NCI-H1930 (cell line): ENCODE results near the gene MAST3.

Experiments
- DNase-seq, 2 experiments: peaks; one replicate each; lab custom pipeline; 2025; lab: John Stamatoyannopoulos, UW

Gene MAST3

DNA sequence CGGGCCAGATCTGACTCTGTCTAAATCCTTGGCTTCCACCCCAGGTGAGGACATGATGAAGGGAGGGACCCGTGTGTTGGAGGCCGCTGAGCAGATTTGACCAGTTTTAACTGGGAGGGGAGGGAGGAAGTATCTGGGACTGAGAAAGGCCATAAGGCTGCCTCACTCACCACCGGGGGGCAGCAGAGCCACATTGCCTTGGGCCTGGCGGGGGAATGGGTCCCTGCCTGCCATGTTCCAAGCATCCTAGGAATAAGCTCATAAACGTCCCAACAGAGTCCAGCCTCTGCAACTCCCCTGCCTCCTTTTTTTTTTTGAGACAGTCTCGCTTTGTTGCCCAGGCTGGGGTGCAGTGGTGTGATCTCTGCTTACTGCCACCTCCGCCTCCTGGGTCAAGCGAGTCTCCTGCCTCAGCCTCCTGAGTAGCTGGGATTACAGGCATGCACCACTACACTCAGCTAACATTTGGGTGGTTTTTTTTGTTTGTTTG is 15.5 kb downstream of the MAST3 start:
- DNase-seq: peak; percentile 36 to 64

DNA sequence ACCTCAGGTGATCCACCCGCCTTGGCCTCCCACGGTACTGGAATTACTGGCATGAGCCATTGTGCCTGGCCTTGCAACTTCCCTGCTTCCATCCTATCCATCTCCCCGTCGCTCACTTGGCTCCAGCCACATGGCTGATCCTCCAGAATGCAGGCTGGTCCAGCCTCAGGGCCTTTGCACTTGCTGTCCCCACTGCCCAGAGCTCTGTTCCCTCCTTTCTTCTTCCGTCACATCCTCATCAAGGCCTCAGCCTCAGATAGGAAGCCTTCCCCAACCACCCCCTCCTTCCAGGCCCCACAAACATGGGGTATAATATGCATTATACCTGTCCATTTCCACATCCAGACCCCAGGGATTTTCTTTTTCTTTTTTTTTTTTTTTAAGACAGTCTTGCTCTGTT is 16.2 kb downstream of the MAST3 start:
- DNase-seq: no peak

DNA sequence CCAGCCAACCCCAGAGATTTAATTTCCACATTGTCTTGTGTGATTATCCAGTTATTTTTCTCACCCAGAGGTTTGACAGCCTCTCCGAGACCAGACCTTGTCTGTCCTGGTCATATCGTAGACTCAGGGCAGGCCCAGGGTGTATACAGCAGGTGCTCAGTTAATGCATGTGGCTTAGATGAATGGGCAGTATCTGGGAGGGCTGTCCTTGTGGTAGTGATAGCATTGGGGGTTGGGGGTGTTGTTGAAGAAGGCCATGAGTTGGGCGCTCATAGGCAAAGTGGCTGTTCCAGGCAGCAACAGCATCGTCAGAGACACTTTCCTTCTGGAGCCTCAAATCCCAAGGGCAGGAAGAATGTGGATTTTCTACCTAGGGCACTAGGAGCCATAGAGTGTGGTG is 16.9 kb downstream of the MAST3 start:
- no peak for DNase-seq

DNA sequence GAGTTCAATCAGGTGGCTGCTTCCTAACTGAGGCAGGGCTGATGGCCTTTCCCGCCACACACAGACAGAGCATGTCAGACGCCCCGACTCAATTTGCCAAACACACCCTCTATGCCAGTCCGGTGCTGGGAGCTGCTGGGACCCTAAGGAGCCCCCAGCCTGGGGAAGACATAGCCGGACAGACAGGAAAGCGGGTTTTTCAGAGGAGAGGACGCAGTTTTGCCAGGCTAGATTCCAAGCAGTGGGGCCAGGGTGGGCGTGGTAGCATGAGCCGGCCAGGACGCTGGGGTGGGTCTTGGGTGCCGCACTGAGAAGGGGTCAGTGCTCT is 19.8 kb downstream of the MAST3 start:
- DNase-seq: no peak

DNA sequence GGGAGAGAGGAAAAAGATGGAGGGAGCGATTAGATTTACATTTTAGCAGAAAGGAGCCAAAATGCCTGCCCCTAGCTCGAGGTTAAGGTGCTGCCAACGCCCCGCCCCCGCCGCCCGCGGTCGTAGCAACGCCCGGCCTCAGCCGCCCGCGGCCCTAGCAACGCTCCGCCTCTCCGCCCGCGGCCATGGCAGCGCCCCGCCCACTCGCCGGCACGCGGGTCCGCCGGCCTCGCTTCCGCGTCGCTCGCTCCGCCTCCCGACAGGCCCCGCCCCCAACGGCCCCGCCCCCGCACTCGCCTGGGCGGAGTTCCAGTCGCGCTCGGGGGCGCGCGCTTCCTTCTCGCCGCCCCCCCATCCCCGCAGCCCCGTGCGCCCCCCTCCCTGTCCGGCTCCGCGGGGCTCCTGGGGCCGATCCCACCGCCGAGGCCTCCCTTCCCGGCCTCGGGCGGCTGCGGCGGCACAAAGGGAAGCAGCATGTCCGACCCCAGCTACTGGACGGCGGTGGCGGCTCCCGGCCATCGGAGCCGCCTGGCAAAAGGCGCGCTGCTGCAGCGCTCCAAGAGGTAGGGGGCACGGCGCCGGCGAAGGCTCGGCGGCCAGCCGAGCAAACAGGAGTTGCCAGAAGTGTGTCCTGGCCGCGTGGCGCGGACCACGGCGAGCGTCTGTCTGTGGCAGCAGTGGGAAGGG is 20.3 kb downstream of the MAST3 start:
- peak; percentile 66 to 70 for DNase-seq

DNA sequence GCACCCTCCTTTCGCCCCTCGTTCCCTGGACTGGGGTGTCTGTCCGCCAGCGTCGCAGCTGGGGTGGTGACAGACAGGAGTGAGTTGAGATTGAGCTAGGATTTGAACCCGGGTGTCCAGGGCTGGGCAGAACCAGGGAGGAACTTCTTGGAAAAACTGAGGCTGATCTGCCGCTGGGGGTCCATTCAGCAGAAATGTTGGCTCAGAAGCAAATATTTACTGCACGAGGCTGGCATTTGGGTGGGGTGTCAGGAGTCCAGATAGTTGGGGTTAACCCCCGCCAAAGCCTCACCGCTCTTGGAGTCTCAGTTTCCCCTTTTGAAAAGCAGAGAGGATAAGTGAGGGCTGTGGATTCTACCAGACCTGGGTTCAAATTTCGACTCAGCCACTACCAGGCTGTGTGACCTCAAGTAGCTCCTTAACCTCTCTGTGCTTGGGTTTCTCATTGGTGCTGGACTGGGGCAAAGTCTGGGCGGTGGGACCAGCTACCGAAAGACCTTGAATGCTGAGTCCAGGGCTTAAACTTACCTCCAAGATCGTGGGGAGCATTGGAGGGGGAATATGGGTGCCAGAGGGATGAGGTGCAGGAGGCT is 20.9 kb downstream of the MAST3 start:
- no peak for DNase-seq

DNA sequence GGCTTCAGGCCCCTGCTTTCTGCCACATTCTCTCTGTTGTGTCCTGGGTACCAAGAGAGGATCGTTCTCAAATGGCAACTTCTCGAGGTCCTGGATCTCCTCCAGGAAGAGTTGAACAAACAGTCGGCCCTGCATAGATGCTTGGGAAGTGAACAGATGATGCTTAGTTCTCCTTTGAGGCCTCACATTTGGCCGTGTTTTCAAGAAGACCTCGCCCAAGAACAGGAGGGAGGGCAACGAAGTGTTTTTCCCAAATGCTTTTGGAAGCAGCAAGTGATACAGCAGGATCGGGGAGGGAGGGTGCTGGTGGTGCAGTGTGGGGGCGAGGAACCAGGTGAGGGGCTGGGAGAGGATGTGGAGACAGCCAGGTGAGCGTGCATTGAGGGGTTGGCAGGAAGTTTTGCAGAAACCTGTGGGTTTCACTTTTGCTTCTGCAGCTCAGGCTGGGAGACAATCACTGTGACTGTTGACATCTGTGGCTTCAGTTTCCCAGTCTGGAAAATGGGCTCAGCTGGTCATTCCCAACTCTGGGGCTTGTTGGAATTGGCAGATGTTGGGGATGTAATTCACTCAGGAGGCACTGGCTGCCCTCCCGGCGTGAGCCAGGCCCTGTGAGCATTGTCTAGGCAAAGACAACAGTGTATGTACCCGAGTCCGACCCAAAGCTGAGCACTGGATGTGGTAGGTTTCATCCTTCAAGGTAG is 21.6 kb downstream of the MAST3 start:
- no peak for DNase-seq

DNA sequence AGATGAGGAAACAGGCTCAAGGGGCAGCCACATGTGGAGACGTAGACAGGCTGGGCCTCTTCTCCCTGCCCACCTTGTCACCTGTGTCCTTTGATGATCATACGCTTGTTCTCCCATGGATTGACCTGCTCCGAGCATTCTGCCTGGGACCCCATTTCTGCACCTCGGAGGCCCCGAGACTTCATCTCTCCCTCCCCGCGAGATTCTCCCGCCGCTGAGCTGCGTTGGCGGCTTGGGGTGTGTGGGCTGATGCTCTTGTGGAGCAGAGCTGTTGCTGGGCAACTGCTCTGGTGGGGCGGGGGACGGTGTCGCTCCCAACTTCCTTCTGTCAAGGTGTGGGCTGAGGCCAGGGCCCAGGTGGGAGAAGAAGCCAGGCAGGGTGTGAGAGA is 22.1 kb downstream of the MAST3 start:
- DNase-seq: no peak

DNA sequence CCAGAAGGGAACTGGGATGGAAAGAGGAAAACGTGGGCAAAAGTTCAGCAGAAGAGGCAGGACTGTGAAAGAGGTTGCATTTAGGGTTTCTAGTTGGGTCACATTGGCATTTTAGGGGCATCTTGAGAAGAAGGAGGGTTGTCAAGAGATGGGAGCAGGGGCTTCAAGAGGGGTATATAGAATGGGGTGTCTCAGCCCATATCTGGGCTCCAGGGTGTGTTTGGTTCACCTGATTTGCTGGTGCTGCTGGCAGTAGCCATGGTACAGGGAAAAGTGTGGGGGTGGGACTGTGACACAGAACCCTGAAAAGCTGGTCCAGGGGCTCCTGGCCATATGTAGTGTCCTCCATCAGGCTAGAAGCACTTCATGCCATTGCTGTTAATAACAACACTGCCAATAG is 22.5 kb downstream of the MAST3 start:
- DNase-seq: no peak

DNA sequence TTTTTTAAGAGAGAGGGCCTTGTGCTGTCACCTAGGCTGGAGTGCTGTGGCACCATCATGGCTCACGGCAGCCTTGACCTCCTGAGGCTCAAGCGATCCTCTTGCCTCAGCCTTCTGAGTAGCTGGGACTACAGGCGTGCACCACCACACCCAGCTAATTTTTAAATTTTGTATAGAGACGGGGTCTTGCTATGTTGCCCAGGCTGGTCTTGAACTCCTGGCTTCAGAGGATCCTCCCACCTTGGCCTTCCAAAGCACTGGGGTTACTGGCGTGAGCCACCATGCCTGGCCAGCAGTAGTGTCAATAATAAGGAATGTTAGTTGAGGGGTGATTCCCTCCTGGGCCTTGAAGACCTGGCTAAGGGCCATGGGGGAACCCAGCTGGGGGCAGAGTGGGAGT is 23.6 kb downstream of the MAST3 start:
- no peak for DNase-seq

DNA sequence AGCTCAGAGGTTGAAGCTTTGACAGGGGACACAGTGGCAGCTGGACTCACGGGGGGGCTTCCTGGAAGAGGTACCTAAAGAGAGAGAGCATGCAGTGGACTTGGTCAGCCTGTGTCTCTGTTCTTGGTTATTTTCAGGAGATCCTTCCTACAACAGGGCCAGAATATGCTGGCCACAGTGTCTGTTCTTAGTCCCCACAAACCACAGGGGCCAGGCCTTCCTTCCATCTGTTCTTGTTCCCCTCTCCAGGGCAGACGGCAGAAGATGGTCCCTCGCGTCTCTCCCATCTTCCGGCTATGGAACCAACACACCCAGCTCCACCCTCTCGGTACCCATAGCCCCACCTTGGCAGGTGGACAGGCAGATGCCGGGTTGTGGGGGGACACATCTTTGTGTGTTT is 24.8 kb downstream of the MAST3 start:
- no peak for DNase-seq

DNA sequence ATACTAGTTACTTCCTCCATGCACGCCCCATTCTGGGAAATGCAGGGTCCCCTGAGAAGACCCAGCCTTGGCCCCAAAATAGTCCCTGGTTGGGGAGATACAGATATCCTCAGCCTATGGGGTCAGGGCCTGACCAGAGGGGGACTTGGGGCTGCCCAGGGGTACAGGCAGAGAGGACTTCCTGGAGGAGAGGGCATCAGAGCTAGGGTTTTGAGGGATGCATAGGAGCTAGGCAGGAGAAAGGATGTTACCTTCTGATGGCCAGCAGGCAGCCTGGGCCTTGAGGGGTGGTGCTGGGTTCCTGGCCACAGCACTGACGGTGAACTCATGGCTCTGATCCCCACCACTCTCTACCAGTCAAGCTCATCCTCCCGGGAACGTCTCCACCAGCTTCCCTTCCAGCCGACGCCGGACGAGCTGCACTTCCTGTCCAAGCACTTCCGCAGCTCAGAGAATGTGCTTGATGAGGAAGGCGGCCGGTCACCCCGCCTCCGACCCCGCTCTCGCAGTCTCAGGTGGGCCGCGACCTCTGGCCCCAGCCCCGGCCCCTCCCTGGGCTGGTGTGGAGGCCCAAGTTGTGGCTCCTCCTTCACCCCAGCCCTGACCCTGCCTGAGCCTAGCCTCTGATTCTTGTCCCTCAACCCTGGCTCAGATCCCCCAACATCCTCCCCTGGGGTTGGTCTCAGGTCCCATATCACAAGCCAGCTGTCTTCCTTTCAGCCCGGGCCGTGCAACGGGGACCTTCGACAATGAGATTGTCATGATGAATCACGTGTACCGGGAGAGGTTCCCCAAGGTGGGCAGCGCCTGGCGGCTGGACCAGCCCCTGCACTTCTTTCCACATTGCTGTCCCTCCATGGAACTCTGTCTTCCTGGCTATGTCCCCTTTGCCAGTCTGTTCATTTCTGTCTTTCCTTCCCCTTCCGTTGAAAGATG is 25.6 kb downstream of the MAST3 start:
- no peak for DNase-seq

DNA sequence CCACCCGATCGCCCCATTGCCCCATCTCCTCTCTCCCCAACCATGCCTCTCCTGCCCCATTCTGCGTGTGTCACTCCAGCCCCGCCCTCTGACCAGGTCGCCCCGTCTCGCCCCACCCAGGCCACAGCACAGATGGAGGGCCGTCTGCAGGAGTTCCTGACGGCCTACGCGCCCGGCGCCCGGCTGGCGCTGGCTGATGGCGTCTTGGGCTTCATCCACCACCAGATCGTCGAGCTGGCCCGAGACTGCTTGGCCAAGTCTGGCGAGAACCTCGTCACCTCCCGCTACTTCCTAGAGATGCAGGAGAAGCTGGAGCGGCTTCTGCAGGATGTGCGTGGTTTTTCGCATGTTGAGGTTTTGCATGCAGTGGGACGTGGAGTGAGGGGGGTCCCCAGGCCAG is 26.2 kb downstream of the MAST3 start:
- no peak for DNase-seq

DNA sequence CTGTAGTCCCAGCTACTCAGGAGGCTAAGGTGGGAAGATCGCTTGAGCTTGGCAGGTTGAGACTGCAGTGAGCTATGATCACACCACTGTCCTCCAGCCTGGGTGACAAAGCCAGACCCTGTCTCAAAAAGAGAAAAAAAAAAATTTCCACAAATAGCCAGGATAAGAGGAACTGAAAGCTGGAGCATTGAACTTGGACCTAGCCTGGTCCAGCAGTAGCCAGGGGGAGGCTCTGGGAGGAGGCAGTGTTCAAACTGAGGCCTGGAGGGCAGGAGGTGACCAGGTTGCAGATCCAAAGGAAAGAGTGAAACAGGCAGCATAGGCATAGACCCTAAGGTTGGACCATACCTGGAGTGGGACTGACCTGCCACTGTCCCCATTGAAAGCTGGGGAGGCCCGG is 28.5 kb downstream of the MAST3 start:
- DNase-seq: no peak

DNA sequence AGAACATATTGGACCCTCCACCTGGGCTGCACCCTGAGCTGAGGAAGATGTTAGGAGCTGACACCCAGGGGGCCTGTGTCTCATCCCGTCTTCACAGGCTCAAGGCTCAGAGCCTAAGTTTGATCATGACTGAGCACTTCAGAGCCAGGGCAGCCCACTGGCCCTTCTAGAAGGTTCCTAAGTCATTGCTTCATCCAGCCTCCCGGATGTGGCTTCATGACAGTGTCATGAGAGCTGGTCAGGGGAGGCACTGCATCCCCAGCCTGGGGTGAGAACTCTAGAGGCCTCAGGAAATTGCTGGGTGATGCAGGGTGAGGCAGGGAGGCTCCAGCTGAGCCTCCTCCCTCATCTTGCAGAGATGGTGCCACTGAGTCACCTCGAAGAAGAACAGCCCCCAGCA is 30.5 kb downstream of the MAST3 start:
- no peak for DNase-seq

DNA sequence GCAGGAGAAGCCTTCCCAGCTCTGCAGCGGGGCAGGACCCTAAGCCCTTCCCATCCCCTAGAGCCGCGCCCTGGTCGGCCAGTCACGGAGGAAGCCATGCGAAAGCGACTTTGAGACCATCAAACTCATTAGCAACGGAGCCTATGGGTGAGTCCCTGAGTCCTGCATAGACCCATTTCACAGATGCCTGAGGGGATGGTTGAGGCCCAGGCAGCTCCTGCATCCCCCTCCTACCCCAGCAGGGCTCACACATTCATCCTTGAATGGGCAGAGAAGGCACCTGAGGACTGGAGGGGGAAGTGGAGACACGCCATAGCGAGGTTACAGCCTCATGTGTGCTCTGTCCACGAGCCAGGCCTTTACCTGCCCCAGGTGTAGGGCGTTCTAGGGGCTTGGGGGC is 31.2 kb downstream of the MAST3 start:
- DNase-seq: no peak

DNA sequence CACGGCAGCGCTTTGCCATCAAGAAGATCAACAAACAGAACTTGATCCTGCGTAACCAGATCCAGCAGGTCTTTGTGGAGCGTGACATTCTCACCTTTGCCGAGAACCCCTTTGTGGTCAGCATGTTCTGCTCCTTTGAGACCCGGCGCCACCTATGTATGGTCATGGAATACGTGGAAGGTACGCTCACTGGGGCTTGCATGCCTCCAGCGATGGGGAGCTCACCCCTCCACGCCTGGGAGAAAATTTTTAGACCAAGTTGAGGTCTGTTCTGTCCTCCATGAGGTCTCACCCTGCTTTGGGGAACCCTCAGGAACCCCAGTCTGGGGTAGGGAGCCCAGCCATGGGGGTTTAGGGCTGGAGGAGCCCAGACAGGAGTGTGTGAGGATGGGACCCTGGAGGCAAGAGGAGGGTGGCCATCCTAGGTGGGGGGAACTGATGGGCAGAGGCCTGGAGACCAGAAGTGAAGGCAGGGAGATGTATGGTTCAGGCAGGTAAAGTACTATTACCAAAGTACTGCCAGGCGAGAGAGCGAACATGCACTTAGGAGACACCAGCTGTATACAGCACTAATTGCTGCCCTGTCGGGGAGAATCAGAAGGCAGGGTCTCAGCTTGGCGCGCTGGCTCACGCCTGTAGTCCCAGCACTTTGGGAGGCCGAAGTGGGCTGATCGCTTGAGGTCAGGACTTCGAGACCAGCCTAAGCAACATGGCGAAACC is 33.1 kb downstream of the MAST3 start:
- DNase-seq: no peak

DNA sequence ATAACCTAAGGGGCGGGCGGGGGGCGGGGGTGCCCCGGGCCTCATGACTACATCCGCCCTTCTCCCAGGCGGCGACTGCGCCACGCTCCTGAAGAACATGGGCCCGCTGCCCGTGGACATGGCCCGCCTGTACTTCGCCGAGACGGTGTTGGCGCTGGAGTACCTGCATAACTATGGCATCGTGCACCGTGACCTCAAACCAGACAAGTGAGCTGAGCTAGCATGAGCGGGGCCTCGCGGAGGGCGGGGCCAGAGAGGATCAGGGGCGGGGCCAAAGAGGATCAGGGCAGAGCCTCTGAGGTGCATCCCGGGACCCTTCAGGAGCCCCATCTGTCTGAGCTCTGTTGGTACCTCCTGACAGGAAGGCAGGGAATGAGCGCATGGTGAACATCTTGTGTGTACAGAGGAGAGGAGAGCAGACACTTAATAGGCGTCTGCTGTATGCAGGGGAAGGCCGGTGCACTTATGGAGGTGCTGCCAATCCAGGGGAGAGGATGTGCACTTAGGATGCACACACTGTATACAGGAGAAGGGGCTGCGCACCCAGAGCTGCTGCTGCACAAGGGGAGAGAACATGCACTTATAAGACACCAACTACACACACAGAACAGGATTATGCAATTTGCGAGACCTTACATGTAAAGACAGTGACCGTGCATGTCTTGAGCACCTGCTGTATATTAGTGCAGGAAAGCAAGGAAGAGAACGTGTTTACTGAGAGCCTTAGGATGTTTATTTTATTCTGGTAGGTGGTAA is 34.4 kb downstream of the MAST3 start:
- DNase-seq: no peak

DNA sequence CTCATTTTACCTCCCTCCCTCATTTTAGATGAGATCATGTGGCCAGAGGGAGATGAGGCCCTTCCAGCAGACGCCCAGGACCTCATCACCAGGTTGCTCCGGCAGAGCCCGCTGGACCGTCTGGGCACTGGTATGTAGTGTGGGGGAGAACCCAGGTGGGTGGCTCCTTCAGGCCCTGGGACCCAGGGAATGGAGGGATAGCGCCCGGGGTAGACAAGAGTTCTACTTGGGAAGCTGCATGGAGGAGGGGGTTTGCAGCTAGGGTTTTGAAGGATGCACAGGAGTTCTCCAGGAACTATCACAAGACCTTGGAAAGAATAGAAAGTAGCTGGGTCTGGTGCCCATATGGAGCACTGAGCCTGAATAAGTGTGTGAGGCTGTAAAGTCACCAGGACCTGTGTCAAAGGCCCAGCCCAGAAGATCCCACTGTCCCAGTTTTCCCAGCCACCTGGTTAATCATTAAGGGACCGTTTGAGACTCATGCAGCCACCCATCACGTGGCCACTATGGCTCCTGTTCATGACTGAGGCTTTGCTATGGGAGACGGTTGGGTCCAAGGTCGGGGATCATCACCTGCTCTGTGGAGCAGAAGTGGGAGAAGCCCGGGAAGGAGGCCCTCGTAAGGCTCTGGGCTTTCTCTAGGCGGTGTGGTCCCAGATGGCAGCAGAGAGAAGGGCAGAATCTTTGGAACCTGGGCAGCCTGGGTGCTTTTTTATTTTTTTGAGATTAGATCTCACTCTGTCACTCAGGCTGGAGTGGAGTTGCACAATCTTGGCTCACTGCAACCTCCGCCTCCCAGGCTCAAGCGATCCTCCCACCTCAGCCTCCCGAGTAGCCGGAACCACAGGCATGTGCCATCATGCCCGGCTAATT is 38.4 kb downstream of the MAST3 start:
- DNase-seq: no peak

DNA sequence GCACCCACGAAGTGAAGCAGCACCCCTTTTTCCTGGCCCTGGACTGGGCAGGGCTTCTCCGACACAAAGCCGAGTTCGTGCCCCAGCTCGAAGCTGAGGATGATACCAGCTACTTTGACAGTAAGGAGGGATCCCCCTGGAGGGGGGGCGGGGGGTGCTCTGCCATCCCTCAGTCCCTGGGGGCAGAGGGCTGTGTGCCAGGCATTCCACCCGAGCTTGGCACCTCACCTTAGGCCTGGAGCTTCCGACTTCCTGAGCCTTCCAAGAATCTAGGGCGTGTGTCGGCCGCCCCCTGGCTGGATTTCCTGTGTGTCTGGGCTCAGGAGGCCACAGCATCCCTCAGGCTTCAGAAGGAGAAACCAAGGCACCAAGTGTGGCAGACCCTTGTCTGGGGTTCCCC is 39.7 kb downstream of the MAST3 start:
- no peak for DNase-seq
